Mesothelial cell of epicardium (in vitro differentiated cells): Measurements from ENCODE around the gene GJA4. TPM values are rescaled to one million over a fixed set of nuclear protein-coding genes. Genes with fewer than 3 reads are reported as not detected.

Source experiments
- DNase-seq, 2 experiments: peaks; one replicate each; pipeline ENCODE4 v3.0.0; 2021; ENCODE audit warnings: low spot score in 2 of 2; ENCODE audit not compliant: unreplicated experiment in 2 of 2
- H3K27ac Mint-ChIP-seq: 2 replicates; pipeline ENCODE4 v1.8.0; 2021; ENCODE audit warnings: mixed read lengths
- H3K27me3 Mint-ChIP-seq: 2 replicates; pipeline ENCODE4 v1.8.0; 2021; ENCODE audit warnings: low read depth, mixed read lengths
- H3K36me3 Mint-ChIP-seq: 2 replicates; pipeline ENCODE4 v1.8.0; 2021; ENCODE audit warnings: mixed read lengths
- H3K4me1 Mint-ChIP-seq: 2 replicates; pipeline ENCODE4 v1.8.0; 2021; ENCODE audit warnings: mixed read lengths
- H3K4me3 Mint-ChIP-seq: 2 replicates; pipeline ENCODE4 v1.8.0; 2021; ENCODE audit warnings: mild to moderate bottlenecking, moderate library complexity, mixed read lengths
- H3K9me3 Mint-ChIP-seq: 2 replicates; pipeline ENCODE4 v1.8.0; 2021; ENCODE audit warnings: mixed read lengths
- CTCF ChIP-seq: fragments of 200-600 bp; sonication (generic); IDR thresholded peaks from one replicate; pipeline ENCODE4 v1.5.0; 2021; ENCODE audit warnings: antibody characterized with exemption; ENCODE audit not compliant: unreplicated experiment
- total RNA-seq: library from RNA; stranded (reverse); gene quantifications from 3 replicates; pipeline ENCODE4 v1.2.1, GENCODE V29; 2021

Gene GJA4
- total RNA-seq, 1 donor from 2014 or later: not detected

GRCh38 chr1:34761176-34761761 is 31.5 kb upstream of the GJA4 start:
- no peak overlapping the region for H3K27ac Mint-ChIP-seq
- H3K4me3 Mint-ChIP-seq: no peak overlapping the region
- TF ChIP-seq CTCF: no peak
- no peaks in the 10 kb centered on the region for H3K9me3 Mint-ChIP-seq
- no peaks in the 10 kb centered on the region for H3K36me3 Mint-ChIP-seq
- H3K4me1 Mint-ChIP-seq: no peaks in the 10 kb centered on the region
- H3K27me3 Mint-ChIP-seq: peaks cover 10% of the 10 kb centered on the region
- no peak for DNase-seq

GRCh38 chr1:34761776-34762307 is 31.0 kb upstream of the GJA4 start:
- Mint-ChIP-seq H3K27ac (no peak overlapping the region), H3K9me3 (no peaks in the 10 kb centered on the region)
- no peak for DNase-seq

GRCh38 chr1:34762474-34763141 is 30.2 kb upstream of the GJA4 start:
- Mint-ChIP-seq H3K36me3 (no peaks in the 10 kb centered on the region), H3K9me3 (no peaks in the 10 kb centered on the region), H3K27me3 (peaks cover 10% of the 10 kb centered on the region), H3K4me3 (no peak overlapping the region), H3K27ac (no peak overlapping the region), H3K4me1 (no peaks in the 10 kb centered on the region)
- no peak for DNase-seq
- TF ChIP-seq CTCF: no peak

More at GRCh38 chr1:34761776-34762307, 31.0 kb upstream of the GJA4 start:
- no peaks in the 10 kb centered on the region for H3K4me1 Mint-ChIP-seq
- H3K27me3 Mint-ChIP-seq: peaks cover 10% of the 10 kb centered on the region
- H3K4me3 Mint-ChIP-seq: no peak overlapping the region
- no peaks in the 10 kb centered on the region for H3K36me3 Mint-ChIP-seq
- TF ChIP-seq CTCF: no peak

GRCh38 chr1:34763142-34763781 is 29.5 kb upstream of the GJA4 start:
- no peak overlapping the region for H3K4me3 Mint-ChIP-seq
- no peaks in the 10 kb centered on the region for H3K36me3 Mint-ChIP-seq
- DNase-seq: no peak
- no peaks in the 10 kb centered on the region for H3K4me1 Mint-ChIP-seq
- no peak overlapping the region for H3K27ac Mint-ChIP-seq
- no peaks in the 10 kb centered on the region for H3K9me3 Mint-ChIP-seq
- TF ChIP-seq CTCF: no peak
- peaks cover 10% of the 10 kb centered on the region for H3K27me3 Mint-ChIP-seq

- peaks cover 2% of the 10 kb centered on the region for H3K27me3 Mint-ChIP-seq
- TF ChIP-seq CTCF: no peak
- no peaks in the 10 kb centered on the region for H3K36me3 Mint-ChIP-seq
- no peaks in the 10 kb centered on the region for H3K9me3 Mint-ChIP-seq
- H3K4me3 Mint-ChIP-seq: no peak overlapping the region
- H3K4me1 Mint-ChIP-seq: no peaks in the 10 kb centered on the region
- no peak for DNase-seq
- no peak overlapping the region for H3K27ac Mint-ChIP-seq
These were observed 23.9 kb upstream of the GJA4 start for GRCh38 chr1:34768856-34769255.
